Spleen (tissue), 7 donors: Measurements from ENCODE around the gene CD3D.

ENCODE experiments used
- CTCF ChIP-seq, 11 experiments: fragments of 200-600 bp in 7 of 11; fragments of 450-650 bp in 4 of 11; sonication (generic) in 4 of 11; IDR thresholded peaks in 8 of 11; conservative IDR thresholded peaks in 3 of 11; 1 replicate in 7 of 11; 2 replicates in 4 of 11; pipeline versions ENCODE4 v1.4.0 to v1.8.0; 2016 to 2021; ENCODE audit warnings: antibody characterized with exemption in 11 of 11, inconsistent platforms in 4 of 11, mild to moderate bottlenecking in 1 of 11
- POLR2A ChIP-seq, 3 donors: fragments of 450-650 bp; IDR thresholded peaks; one replicate each; pipeline ENCODE4 v1.5.1; 2017; ENCODE audit warnings: antibody characterized with exemption in 3 of 3, mild to moderate bottlenecking in 1 of 3
- POLR2AphosphoS5 ChIP-seq, 3 donors: sonication (generic); formaldehyde crosslinking; IDR thresholded peaks; one replicate each; pipeline ENCODE4 v1.5.1; 2017; ENCODE audit warnings: antibody characterized with exemption in 3 of 3
- donor health status: DM: no; HTN: no; CAD: no; lungs with moderate emphysema.
- donor health status: DM: no; HTN: no; CAD: no.
- donor health status: DM: no; HTN: no; CAD: no.

- TF ChIP-seq CTCF (IDR thresholded peaks at IDR 0.05 in 8 of 11, conservative IDR thresholded peaks at IDR 0.05 in 3 of 11) (no peak), POLR2A (IDR thresholded peaks at IDR 0.05) (no peak), POLR2AphosphoS5 (IDR thresholded peaks at IDR 0.05) (no peak)
Measured at GRCh38 chr11:118364956-118365615, 22.6 kb upstream of the CD3D start.
